Lung (tissue), 12 donors: ENCODE data around the gene SNX1. TPM values are rescaled to one million over a fixed set of nuclear protein-coding genes. Genes with fewer than 3 reads are reported as not detected.

Experiments used
- ATAC-seq: fragments of 200-7000 bp; cut with Tn5 transposase; one replicate; pipeline ENCODE4 v1.9.1; 2020; ENCODE audit warnings: moderate number of reproducible peaks; ENCODE audit not compliant: insufficient read depth, low FRiP score
- DNase-seq, 3 donors: peaks; one replicate each; pipeline ENCODE4 v3.0.0-alpha.2; 2013 to 2017
- H3K27ac ChIP-seq, 2 donors: one replicate each; pipeline ENCODE4 v1.5.1; 2013; ENCODE audit warnings: mild to moderate bottlenecking in 2 of 2, moderate library complexity in 2 of 2, control low read depth in 1 of 2, inconsistent platforms in 1 of 2, low read depth in 1 of 2, low read length in 1 of 2
- H3K27me3 ChIP-seq, 3 donors: one replicate each; pipeline ENCODE4 v1.5.1; 2013; ENCODE audit warnings: low read length in 2 of 3; ENCODE audit not compliant: control insufficient read depth in 3 of 3, insufficient read depth in 3 of 3
- H3K36me3 ChIP-seq, 4 donors: one replicate each; pipeline ENCODE4 v1.5.1; 2013; ENCODE audit warnings: low read length in 4 of 4, mild to moderate bottlenecking in 1 of 4, moderate library complexity in 1 of 4; ENCODE audit not compliant: control insufficient read depth in 4 of 4, insufficient read depth in 4 of 4
- H3K4me1 ChIP-seq, 5 donors: one replicate each; pipeline ENCODE4 v1.5.1; 2013; ENCODE audit warnings: low read length in 5 of 5, mild to moderate bottlenecking in 2 of 5, moderate library complexity in 1 of 5; ENCODE audit not compliant: control insufficient read depth in 5 of 5, insufficient read depth in 5 of 5
- H3K4me3 ChIP-seq: one replicate; pipeline ENCODE4 v1.5.1; 2013; ENCODE audit warnings: mild to moderate bottlenecking, control low read depth, moderate library complexity
- H3K9ac ChIP-seq, 2 donors: one replicate each; pipeline ENCODE4 v1.5.1; 2013; ENCODE audit warnings: low read length in 2 of 2, control low read depth in 1 of 2; ENCODE audit not compliant: insufficient read depth in 1 of 2
- H3K9me3 ChIP-seq, 4 donors: one replicate each; pipeline ENCODE4 v1.5.1; 2013; ENCODE audit warnings: low read length in 3 of 4, mild to moderate bottlenecking in 1 of 4, moderate library complexity in 1 of 4; ENCODE audit not compliant: control insufficient read depth in 4 of 4, insufficient read depth in 3 of 4
- WGBS, 2 donors: extraction: QIAGEN DNeasy Blood & Tissue Kit; methylation state at CpG; one replicate each; pipeline ENCODE4 v1.1.7; 2013; 5-methylcytosine and 5-hydroxymethylcytosine counted together
- polyA plus RNA-seq, 2 donors: library from polyadenylated mRNA; stranded (reverse); fragments of 200-250 nt; gene quantifications; one replicate each; pipeline ENCODE4 v1.2.1, GENCODE V29; 2013
- total RNA-seq, 2 donors: library from RNA; depleted of rRNA in 1 of 2; stranded (reverse); fragments of >200 nt in 1 of 2; gene quantifications; one replicate each; pipeline ENCODE4 v1.2.1, GENCODE V29; 2014 to 2021
- TF ChIP-seq, protein P1 (sequence below): IDR thresholded peaks from 2 replicates; pipeline ENCODE4 v1.5.1; 2012; ENCODE audit warnings: mild to moderate bottlenecking; ENCODE audit errors: control extremely low read depth, extremely low read depth
- donor health status: control.
- donor health status: control.
- donor health status: Bipolar disorder and iron deficiency.
- donor health status: healthy.
- donor health status: DM: yes; HTN: yes; CAD: no.

Gene SNX1
- total and polyA plus RNA-seq, 4 donors = 70.6 to 169 (median 109) TPM

GRCh38 chr15:64141798-64142512 lies 46.2 kb downstream of the SNX1 start:
- Histone ChIP-seq H3K27ac (no peak overlapping the region), H3K4me1 (peaks cover 0 to 13% (median 0%) of the 10 kb centered on the region in 5 donors), H3K27me3 (no peaks in the 10 kb centered on the region), H3K36me3 (peaks cover 6 to 46% (median 17%) of the 10 kb centered on the region in 4 donors), H3K4me3 (no peak overlapping the region), H3K9ac (no peak overlapping the region), H3K9me3 (no peaks in the 10 kb centered on the region)
- ATAC-seq = no peak
- TF ChIP-seq, protein P1, sequence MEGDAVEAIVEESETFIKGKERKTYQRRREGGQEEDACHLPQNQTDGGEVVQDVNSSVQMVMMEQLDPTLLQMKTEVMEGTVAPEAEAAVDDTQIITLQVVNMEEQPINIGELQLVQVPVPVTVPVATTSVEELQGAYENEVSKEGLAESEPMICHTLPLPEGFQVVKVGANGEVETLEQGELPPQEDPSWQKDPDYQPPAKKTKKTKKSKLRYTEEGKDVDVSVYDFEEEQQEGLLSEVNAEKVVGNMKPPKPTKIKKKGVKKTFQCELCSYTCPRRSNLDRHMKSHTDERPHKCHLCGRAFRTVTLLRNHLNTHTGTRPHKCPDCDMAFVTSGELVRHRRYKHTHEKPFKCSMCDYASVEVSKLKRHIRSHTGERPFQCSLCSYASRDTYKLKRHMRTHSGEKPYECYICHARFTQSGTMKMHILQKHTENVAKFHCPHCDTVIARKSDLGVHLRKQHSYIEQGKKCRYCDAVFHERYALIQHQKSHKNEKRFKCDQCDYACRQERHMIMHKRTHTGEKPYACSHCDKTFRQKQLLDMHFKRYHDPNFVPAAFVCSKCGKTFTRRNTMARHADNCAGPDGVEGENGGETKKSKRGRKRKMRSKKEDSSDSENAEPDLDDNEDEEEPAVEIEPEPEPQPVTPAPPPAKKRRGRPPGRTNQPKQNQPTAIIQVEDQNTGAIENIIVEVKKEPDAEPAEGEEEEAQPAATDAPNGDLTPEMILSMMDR = no peak
- DNase-seq = no peak
- 97 to 99% methylated on average over 8 of the region's 8 CpGs for WGBS, 2 donors

DNA sequence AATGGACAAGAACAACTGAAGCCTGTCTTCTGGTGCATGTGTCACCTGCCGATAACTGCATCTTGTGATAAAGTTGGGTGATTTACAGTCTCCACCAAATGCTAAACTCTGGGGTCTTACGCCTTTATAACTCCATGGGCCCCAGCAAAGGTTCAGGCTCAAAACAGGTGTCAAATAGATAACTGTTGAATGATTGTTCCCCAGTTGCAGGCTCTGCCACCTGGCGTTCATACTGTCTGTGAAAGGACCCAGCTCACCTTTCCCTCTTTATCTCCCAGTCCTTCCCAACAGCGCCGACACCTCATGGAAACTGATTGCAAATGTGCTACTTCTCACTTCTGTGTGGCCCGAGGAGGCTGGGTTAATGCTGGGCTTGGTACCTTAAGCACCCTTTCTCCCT lies 47.5 kb downstream of the SNX1 start:
- ATAC-seq (no peak), DNase-seq (no peak)
- H3K9me3 ChIP-seq = no peaks in the 10 kb centered on the region
- WGBS, 2 donors = 89 to 92% methylated on average over 6 of the region's 6 CpGs
- H3K27me3 ChIP-seq = no peaks in the 10 kb centered on the region
- TF ChIP-seq, protein P1 = no peak
- H3K4me3 ChIP-seq = no peak overlapping the region
- H3K9ac ChIP-seq = no peak overlapping the region
- peaks cover 0 to 37% (median 11%) of the 10 kb centered on the region in 4 donors for H3K36me3 ChIP-seq
- peaks cover 0 to 18% (median 3%) of the 10 kb centered on the region in 5 donors for H3K4me1 ChIP-seq
- H3K27ac ChIP-seq = no peak overlapping the region

GRCh38 chr15:64144192-64144564 lies 48.4 kb downstream of the SNX1 start:
- WGBS, 2 donors = 86 to 91% methylated on average over 8 of the region's 8 CpGs
- H3K27ac ChIP-seq = no peak overlapping the region
- H3K4me3 ChIP-seq = no peak overlapping the region
- DNase-seq = no peak
- no peaks in the 10 kb centered on the region for H3K9me3 ChIP-seq
- no peak for ATAC-seq
- H3K27me3 ChIP-seq = no peaks in the 10 kb centered on the region
- peaks cover 0 to 18% (median 3%) of the 10 kb centered on the region in 5 donors for H3K4me1 ChIP-seq
- H3K9ac ChIP-seq = no peak overlapping the region
- TF ChIP-seq, protein P1 = no peak
- peaks cover 0 to 32% (median 9%) of the 10 kb centered on the region in 4 donors for H3K36me3 ChIP-seq
